Measurements from ENCODE around the gene NOC2L.

Gene NOC2L

GRCh38 chr1:927234-927633 is 31.8 kb downstream of the NOC2L start:
- no peak for DNase-seq

GRCh38 chr1:925561-926421 is 33.3 kb downstream of the NOC2L start:
- no peak for DNase-seq

- DNase-seq, result no peak
Observed at GRCh38 chr1:924656-925560, 34.1 kb downstream of the NOC2L start.

- no peak for DNase-seq
Observed at GRCh38 chr1:923991-924655, 34.9 kb downstream of the NOC2L start.

- peak; percentile 68 for DNase-seq
Observed at GRCh38 chr1:923131-923990, 35.7 kb downstream of the NOC2L start, which contains the start of gene SAMD11. Gene SAMD11, plus strand, starts transcription at chr1:923923. Its CDS starts 509 bp downstream, at chr1:924432.

GRCh38 chr1:921011-921837 is 37.8 kb downstream of the NOC2L start:
- DNase-seq, result peak; percentile 61

GRCh38 chr1:920521-920920 is 38.5 kb downstream of the NOC2L start:
- no peak for DNase-seq

GRCh38 chr1:920010-920409 is 39.0 kb downstream of the NOC2L start:
- no peak for DNase-seq

- DNase-seq, result no peak
Observed at GRCh38 chr1:919271-919872, 39.7 kb downstream of the NOC2L start.

- DNase-seq, result no peak
Observed at GRCh38 chr1:918843-919242, 40.2 kb downstream of the NOC2L start.

GRCh38 chr1:918353-918752 is 40.7 kb downstream of the NOC2L start:
- no peak for DNase-seq

- no peak for DNase-seq
Observed at GRCh38 chr1:917466-918091, 41.5 kb downstream of the NOC2L start.

- no peak for DNase-seq
Observed at GRCh38 chr1:917076-917459, 42.0 kb downstream of the NOC2L start.

- DNase-seq, result no peak
Observed at GRCh38 chr1:916173-917075, 42.6 kb downstream of the NOC2L start.

GRCh38 chr1:915295-916172 is 43.5 kb downstream of the NOC2L start:
- no peak for DNase-seq

- DNase-seq, result no peak
Observed at GRCh38 chr1:914891-915280, 44.2 kb downstream of the NOC2L start.

GRCh38 chr1:914131-914890 is 44.7 kb downstream of the NOC2L start:
- DNase-seq, result no peak
